Ishikawa (cell line): ENCODE measurements around the gene FGF4.

Experiments used
- TAF1 ChIP-seq: IDR thresholded peaks from 2 replicates; pipeline ENCODE4 v1.6.1; 2012; ENCODE audit warnings: low read depth, mild to moderate bottlenecking
- TCF12 ChIP-seq: IDR thresholded peaks from 2 replicates; pipeline ENCODE4 v1.6.1; 2012; ENCODE audit warnings: low read depth

GRCh38 chr11:69726481-69726880 is 48.7 kb downstream of the FGF4 start:
- no peak for TF ChIP-seq TCF12
- TF ChIP-seq TAF1, result no peak
